BE2C (cell line): ENCODE results near the gene AGBL4.
A peak's percentile ranks its signal among the peaks of the same experiment; 100 is the strongest.

Source experiments
- DNase-seq: peaks from one replicate; pipeline ENCODE4 v3.0.0-alpha.2; 2020
- H3K27me3 ChIP-seq: fragments of 250-450 bp; sonication (Bioruptor Pico); 2 replicates; pipeline ENCODE4 v1.5.1; 2020; ENCODE audit warnings: mild to moderate bottlenecking
- H3K36me3 ChIP-seq: fragments of 250-450 bp; sonication (Bioruptor Pico); 2 replicates; pipeline ENCODE4 v1.5.1; 2020; ENCODE audit warnings: mild to moderate bottlenecking
- H3K4me1 ChIP-seq: fragments of 250-450 bp; sonication (Bioruptor Pico); 2 replicates; pipeline ENCODE4 v1.5.1; 2020
- H3K4me3 ChIP-seq: 2 replicates; pipeline ENCODE4 v1.5.1; 2011; ENCODE audit warnings: low read depth, low read length
- H3K9me3 ChIP-seq: fragments of 250-450 bp; sonication (Bioruptor Pico); 2 replicates; pipeline ENCODE4 v1.5.1; 2020
- TF ChIP-seq, protein P1 (sequence below): IDR thresholded peaks from 2 replicates; pipeline ENCODE4 v1.5.1; 2012; ENCODE audit warnings: mild to moderate bottlenecking, low read depth, low read length

AGBL4 gene

DNA sequence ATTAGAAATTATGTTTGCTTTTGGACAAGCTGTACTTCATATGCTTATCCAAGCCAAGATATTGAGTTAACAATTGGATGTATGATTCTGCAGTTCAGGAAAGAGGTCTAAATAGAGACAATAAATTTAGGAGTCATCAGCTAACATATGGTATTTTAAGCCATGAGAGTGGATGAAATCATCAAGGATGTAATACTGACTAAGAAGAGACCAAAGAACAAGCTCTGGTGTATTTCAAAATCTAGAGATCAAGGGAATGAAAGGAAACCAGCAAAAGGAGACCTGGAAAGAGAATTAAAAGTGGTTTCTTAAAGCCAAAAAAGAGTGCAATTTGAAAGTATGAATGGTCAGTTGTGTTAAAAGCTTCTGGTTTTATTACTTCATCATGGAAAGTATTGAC, 1063.4 kb downstream of the AGBL4 start:
- H3K4me3 ChIP-seq, result no peak overlapping the region
- TF ChIP-seq, protein P1, sequence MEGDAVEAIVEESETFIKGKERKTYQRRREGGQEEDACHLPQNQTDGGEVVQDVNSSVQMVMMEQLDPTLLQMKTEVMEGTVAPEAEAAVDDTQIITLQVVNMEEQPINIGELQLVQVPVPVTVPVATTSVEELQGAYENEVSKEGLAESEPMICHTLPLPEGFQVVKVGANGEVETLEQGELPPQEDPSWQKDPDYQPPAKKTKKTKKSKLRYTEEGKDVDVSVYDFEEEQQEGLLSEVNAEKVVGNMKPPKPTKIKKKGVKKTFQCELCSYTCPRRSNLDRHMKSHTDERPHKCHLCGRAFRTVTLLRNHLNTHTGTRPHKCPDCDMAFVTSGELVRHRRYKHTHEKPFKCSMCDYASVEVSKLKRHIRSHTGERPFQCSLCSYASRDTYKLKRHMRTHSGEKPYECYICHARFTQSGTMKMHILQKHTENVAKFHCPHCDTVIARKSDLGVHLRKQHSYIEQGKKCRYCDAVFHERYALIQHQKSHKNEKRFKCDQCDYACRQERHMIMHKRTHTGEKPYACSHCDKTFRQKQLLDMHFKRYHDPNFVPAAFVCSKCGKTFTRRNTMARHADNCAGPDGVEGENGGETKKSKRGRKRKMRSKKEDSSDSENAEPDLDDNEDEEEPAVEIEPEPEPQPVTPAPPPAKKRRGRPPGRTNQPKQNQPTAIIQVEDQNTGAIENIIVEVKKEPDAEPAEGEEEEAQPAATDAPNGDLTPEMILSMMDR, result no peak
- no peaks in the 10 kb centered on the region for H3K36me3 ChIP-seq
- H3K9me3 ChIP-seq, result no peaks in the 10 kb centered on the region
- DNase-seq, result no peak
- H3K27me3 ChIP-seq, result no peaks in the 10 kb centered on the region
- H3K4me1 ChIP-seq, result no peaks in the 10 kb centered on the region

GRCh38 chr1:48955774-48956173, 1068.0 kb downstream of the AGBL4 start:
- Histone ChIP-seq H3K4me1 (no peaks in the 10 kb centered on the region), H3K36me3 (no peaks in the 10 kb centered on the region), H3K9me3 (no peaks in the 10 kb centered on the region), H3K27me3 (no peaks in the 10 kb centered on the region), H3K4me3 (no peak overlapping the region)
- DNase-seq, result no peak
- TF ChIP-seq, protein P1, result no peak

GRCh38 chr1:48953617-48954016, 1070.1 kb downstream of the AGBL4 start:
- no peak overlapping the region for H3K4me3 ChIP-seq
- H3K9me3 ChIP-seq, result no peaks in the 10 kb centered on the region
- no peaks in the 10 kb centered on the region for H3K36me3 ChIP-seq
- no peak for DNase-seq
- TF ChIP-seq, protein P1, result no peak
- H3K27me3 ChIP-seq, result no peaks in the 10 kb centered on the region
- H3K4me1 ChIP-seq, result no peaks in the 10 kb centered on the region

DNA sequence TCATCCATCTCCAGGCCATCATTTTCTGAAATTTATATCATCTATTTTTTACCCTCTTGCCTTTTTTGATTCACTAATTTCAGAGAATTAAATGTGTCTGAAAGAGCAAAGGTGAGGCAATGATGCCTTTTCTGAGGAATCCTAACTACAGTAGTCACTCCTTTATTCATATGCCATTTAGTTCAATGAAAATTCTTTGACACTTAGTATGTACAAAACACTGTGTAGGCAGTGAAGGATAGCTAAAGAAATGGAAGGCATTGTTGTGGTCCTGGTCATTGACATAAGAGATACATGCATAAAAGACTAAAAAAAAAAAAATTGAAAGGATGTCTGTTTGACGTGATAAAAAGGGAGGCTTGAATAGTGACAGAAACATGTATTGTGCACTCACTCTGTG, 1075.2 kb downstream of the AGBL4 start:
- Histone ChIP-seq H3K36me3 (no peaks in the 10 kb centered on the region), H3K4me1 (no peaks in the 10 kb centered on the region), H3K27me3 (no peaks in the 10 kb centered on the region), H3K9me3 (no peaks in the 10 kb centered on the region), H3K4me3 (no peak overlapping the region)
- DNase-seq, result no peak
- TF ChIP-seq, protein P1, result no peak

DNA sequence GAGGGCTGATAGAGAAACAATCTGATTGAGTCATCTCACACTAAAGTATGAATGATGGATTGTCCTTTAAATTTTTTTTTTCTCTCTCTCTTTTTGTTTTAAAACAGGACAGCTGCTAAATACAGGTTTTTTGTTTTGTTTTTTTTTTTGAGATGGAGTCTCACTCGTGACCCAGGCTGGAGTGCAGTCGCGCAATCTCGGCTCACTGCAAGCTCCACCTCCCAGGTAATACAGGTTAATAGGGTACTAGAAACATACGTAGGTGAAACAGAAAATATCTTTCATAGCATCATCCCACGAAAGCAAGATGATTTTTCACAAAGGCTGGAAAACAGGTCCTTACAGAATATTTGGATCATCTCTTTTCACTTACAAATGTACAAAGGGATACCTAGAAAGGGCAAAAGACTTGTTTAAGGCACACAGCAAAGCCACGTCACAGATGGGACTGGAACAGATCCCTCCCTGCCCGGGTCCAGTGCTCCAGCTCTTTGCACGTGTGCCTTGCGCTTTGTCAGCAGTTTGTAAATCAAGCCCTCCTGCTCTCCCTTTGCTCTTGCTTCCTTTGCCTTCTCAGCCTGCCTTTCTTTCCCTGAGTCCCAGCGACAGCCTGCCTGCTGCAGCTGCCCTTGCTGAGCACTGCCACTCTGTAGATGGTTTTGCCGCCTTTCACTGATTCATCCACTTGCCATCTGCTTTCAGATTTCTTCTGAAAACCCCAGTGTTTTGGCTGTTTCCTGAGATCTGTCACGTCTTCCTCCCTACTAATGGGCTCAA, 1075.8 kb downstream of the AGBL4 start:
- Histone ChIP-seq H3K36me3 (no peaks in the 10 kb centered on the region), H3K27me3 (no peaks in the 10 kb centered on the region), H3K4me3 (no peak overlapping the region), H3K4me1 (no peaks in the 10 kb centered on the region), H3K9me3 (no peaks in the 10 kb centered on the region)
- TF ChIP-seq, protein P1, result no peak
- DNase-seq, result peak; percentile 7

- Histone ChIP-seq H3K4me3 (no peak overlapping the region), H3K36me3 (no peaks in the 10 kb centered on the region), H3K9me3 (no peaks in the 10 kb centered on the region), H3K4me1 (no peaks in the 10 kb centered on the region), H3K27me3 (no peaks in the 10 kb centered on the region)
- TF ChIP-seq, protein P1, result no peak
- DNase-seq, result no peak
These were observed 1077.7 kb downstream of the AGBL4 start for GRCh38 chr1:48946070-48946469.
